A549 (cell line): ENCODE results near the gene GAS2L2. TPM values are rescaled to one million over a fixed set of nuclear protein-coding genes. Genes with fewer than 3 reads are reported as not detected.

Experiments
- ATAC-seq, 2 experiments: fragments of 200-7000 bp in 1 of 2; fragments of >200 bp in 1 of 2; cut with Nextera tagmentation in 1 of 2; cut with Tn5 transposase in 1 of 2; 3 replicates each; pipeline versions ENCODE4 v1.8.0 to v1.9.1; 2018 to 2020; ENCODE audit warnings: mild to moderate bottlenecking in 1 of 2, moderate library complexity in 1 of 2
- CTCF ChIA-PET: fragments of 300-600 bp; sonication (Branson Sonifier 250); formaldehyde crosslinking; extraction: SDS; loops from one replicate; lab custom pipeline; 2021; ENCODE audit warnings: antibody characterized with exemption, inconsistent platforms; lab: Yijun Ruan, JAX
- POLR2A ChIA-PET: fragments of 350-600 bp; formaldehyde crosslinking; extraction: SDS; loops from one replicate; lab custom pipeline; 2021; ENCODE audit warnings: antibody characterized with exemption, inconsistent platforms; lab: Yijun Ruan, JAX
- DNase-seq, 2 experiments: peaks; one replicate each; pipeline versions ENCODE4 v3.0.0 to v3.0.0-alpha.2; 2011 to 2016; ENCODE audit warnings: low read depth in 1 of 2, low spot score in 1 of 2
- FAIRE-seq: peaks from 2 replicates; lab custom pipeline; 2011; peaks lifted over from hg19 to GRCh38; lab: Jason Lieb, UNC
- H3K27ac ChIP-seq, 2 experiments: fragments of >200 bp; sonication (Bioruptor Twin); formaldehyde crosslinking; 3 replicates each; pipeline ENCODE4 v1.5.1; 2016 to 2017
- H3K4me1 ChIP-seq: fragments of >200 bp; sonication (Bioruptor Twin); formaldehyde crosslinking; 3 replicates; pipeline ENCODE4 v1.6.1; 2016
- H3K4me2 ChIP-seq: fragments of >200 bp; sonication (Bioruptor Twin); formaldehyde crosslinking; 3 replicates; pipeline ENCODE4 v1.6.1; 2016
- H3K4me3 ChIP-seq: fragments of >200 bp; sonication (Bioruptor Twin); formaldehyde crosslinking; 3 replicates; pipeline ENCODE4 v1.5.1; 2016
- H3K9me3 ChIP-seq: fragments of >200 bp; sonication (Bioruptor Twin); formaldehyde crosslinking; 3 replicates; pipeline ENCODE4 v1.6.1; 2016
- CBX2 ChIP-seq: fragments of 200-600 bp; sonication (generic); IDR thresholded peaks from 2 replicates; pipeline ENCODE4 v1.6.1; 2016; ENCODE audit warnings: low read depth, mild to moderate bottlenecking, borderline replicate concordance
- CHD2 ChIP-seq: fragments of 150-350 bp; IDR thresholded peaks from 2 replicates; pipeline ENCODE4 v1.6.1; 2014; ENCODE audit warnings: low read length; ENCODE audit not compliant: partially characterized antibody
- CHD4 ChIP-seq: fragments of 200-600 bp; sonication (generic); IDR thresholded peaks from 2 replicates; pipeline ENCODE4 v1.6.1; 2016; ENCODE audit warnings: antibody characterized with exemption, mild to moderate bottlenecking, borderline replicate concordance
- ESRRA ChIP-seq: fragments of 150-350 bp; IDR thresholded peaks from 2 replicates; pipeline ENCODE4 v1.6.1; 2014; ENCODE audit warnings: mild to moderate bottlenecking, low read length, borderline replicate concordance
- GATA3 ChIP-seq: IDR thresholded peaks from 2 replicates; pipeline ENCODE4 v1.6.1; 2012; ENCODE audit warnings: borderline replicate concordance
- KDM5A ChIP-seq: fragments of 200-600 bp; sonication (generic); IDR thresholded peaks from 2 replicates; pipeline ENCODE4 v1.6.1; 2016; ENCODE audit warnings: antibody characterized with exemption, mild to moderate bottlenecking
- MAFK ChIP-seq: fragments of 450-650 bp; IDR thresholded peaks from 2 replicates; pipeline ENCODE4 v1.6.1; 2014; ENCODE audit not compliant: partially characterized antibody
- NFE2L2 ChIP-seq: fragments of 150-350 bp; conservative IDR thresholded peaks from 2 replicates; pipeline ENCODE4 v1.6.1; 2014; ENCODE audit warnings: low read length
- NR3C1 ChIP-seq: fragments of >200 bp; sonication (Bioruptor Twin); formaldehyde crosslinking; IDR thresholded peaks from 3 replicates; pipeline ENCODE4 v1.6.1; 2017
- POLR2A ChIP-seq: IDR thresholded peaks from 2 replicates; pipeline ENCODE4 v1.6.1; 2012; ENCODE audit warnings: mild to moderate bottlenecking, low read length
- POLR2AphosphoS2 ChIP-seq: conservative IDR thresholded peaks from 2 replicates; pipeline ENCODE4 v1.6.1; 2012; ENCODE audit warnings: low read length, improper control_type of control experiment, inconsistent platforms
- RAD21 ChIP-seq, 2 experiments: fragments of >200 bp in 1 of 2; sonication (Bioruptor Twin) in 1 of 2; formaldehyde crosslinking in 1 of 2; IDR thresholded peaks in 1 of 2; conservative IDR thresholded peaks in 1 of 2; 2 replicates in 1 of 2; 3 replicates in 1 of 2; pipeline ENCODE4 v1.6.1; 2012 to 2018; ENCODE audit warnings: inconsistent platforms in 1 of 2
- TP53 ChIP-seq: fragments of 250-450 bp; sonication (Bioruptor Pico); IDR thresholded peaks from 2 replicates; pipeline ENCODE4 v1.5.0; 2021; ENCODE audit warnings: mild to moderate bottlenecking, moderate library complexity
- ZC3H11A ChIP-seq: fragments of 450-650 bp; IDR thresholded peaks from 2 replicates; pipeline ENCODE4 v1.6.1; 2014; ENCODE audit warnings: antibody characterized with exemption, mild to moderate bottlenecking
- WGBS: methylation state at CpG from one replicate; pipeline ENCODE4 v1.1.6; 2017; ENCODE audit errors: missing lambda C conversion rate; 5-methylcytosine and 5-hydroxymethylcytosine counted together
- polyA plus RNA-seq, 4 experiments: library from polyadenylated mRNA; depleted of rRNA in 3 of 4; stranded (reverse); fragments of >200 nt; fragmentation: RNase III in 1 of 4; extraction: RNeasy Plus Mini Kit Qiagen cat#74134 plus additional on column Dnase treatment in 1 of 4; gene quantifications; 2 replicates in 3 of 4; 3 replicates in 1 of 4; pipeline ENCODE4 v1.2.3, GENCODE V29; 2011 to 2017
- TF ChIP-seq, protein P1 (sequence below): fragments of >200 bp; sonication (Bioruptor Twin); formaldehyde crosslinking; IDR thresholded peaks from 3 replicates; pipeline ENCODE4 v1.5.1; 2016
- TF ChIP-seq, protein P2 (sequence below): IDR thresholded peaks from 2 replicates; pipeline ENCODE4 v1.6.1; 2012
- TF ChIP-seq, protein P3 (sequence below): fragments of 250-450 bp; sonication (Bioruptor Pico); IDR thresholded peaks from 2 replicates; pipeline ENCODE4 v1.5.0; 2020; ENCODE audit warnings: low read depth, mild to moderate bottlenecking, moderate library complexity
- TF ChIP-seq, protein P4 (sequence below): fragments of >200 bp; sonication (Bioruptor Twin); formaldehyde crosslinking; IDR thresholded peaks from 2 replicates; pipeline ENCODE4 v1.6.1; 2016

GAS2L2 gene
- polyA plus RNA-seq, 2 of the 4 experiments (the other 2 are of a cell fraction), result 0.06 to 0.15 TPM

DNA sequence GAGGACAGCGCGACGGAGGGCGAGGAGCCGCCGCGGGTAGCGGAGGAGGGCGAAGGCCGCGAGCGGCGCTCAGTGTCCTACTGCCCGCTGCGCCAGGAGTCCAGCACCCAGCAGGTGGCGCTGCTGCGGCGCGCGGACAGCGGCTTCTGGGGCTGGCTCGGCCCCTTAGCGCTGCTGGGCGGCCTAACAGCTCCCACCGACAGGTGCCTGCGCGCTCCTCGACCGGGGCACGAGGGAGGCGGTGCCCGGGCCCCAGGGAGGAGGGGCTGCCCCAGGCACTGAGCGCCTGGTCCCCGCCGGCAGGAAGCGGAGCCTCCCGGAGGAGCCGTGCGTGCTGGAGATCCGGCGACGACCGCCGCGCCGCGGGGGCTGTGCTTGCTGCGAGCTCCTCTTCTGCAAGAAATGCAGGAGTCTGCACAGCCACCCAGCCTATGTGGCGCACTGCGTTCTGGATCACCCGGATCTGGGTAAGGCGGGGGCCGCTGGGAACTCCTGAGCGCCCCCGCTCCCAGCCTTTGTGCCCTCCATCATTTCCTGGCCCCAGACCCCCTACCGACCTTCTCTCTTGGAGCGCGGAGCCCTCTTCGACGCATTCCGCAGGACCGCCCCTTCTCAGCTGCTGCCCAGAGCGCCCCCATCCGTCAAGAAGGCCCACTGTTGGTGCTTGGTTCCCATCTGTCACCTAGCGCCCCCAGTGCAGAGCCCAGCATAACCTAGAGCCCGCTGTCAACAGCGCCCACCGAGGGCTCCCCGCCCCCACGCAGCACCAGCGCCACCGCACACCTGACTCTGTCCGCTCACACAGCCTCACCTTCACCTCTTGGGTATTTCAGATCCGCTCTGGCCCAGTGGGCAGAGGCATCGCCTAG lies 11.3 kb upstream of the GAS2L2 start (continued):
- TF ChIP-seq ESRRA (0 out of 2 replicates have a peak, but pooled peaks have one; percentile 46), CBX2 (no peak)

DNA sequence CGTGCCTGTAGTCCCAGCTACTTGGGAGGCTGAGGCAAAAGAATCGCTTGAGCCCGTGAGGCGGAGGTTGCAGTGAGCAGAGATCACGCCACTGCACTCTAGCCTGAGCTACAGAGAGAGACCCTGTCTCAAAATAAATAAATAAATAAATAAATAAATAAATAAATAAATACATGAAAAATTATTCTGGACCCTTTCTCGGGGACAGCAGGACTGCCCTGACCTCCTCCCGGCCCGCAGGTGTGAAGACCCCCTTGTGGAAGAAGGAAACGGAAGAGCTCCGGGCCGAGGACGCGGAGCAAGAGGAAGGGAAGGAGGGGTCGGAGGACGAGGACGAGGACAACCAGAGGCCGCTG lies 10.7 kb upstream of the GAS2L2 start:
- DNase-seq, result no peak
- ChIA-PET CTCF (interaction anchor here (0.5 to 43.9 kb wide), 73 partner anchors 8 to 1136 kb away, joined by 3 to 2039 read pairs (median 5); partner anchors contain the start of genes AP2B1, C17orf50, GAS2L2 and MMP28), POLR2A (interaction anchor here (0.5 to 5.8 kb wide), 12 partner anchors 14 to 195 kb away, joined by 3 to 156 read pairs (median 6); partner anchors contain the start of genes MMP28 and TAF15)
- peak overlapping the region; percentile 81 for H3K4me2 ChIP-seq
- no peaks in the 10 kb centered on the region for H3K4me1 ChIP-seq
- H3K4me3 ChIP-seq, result peak overlapping the region; percentile 65
- H3K9me3 ChIP-seq, result no peaks in the 10 kb centered on the region
- no peak for TF ChIP-seq GATA3
- TF ChIP-seq CHD2, result no peak
- peak; percentile 95 for TF ChIP-seq ZC3H11A
- no peak for TF ChIP-seq POLR2A
- no peak for ATAC-seq
- peak overlapping the region; percentile 82 to 87 for H3K27ac ChIP-seq
- FAIRE-seq, result no peak
- 31% methylated on average over 17 of the region's 17 CpGs for WGBS

DNA sequence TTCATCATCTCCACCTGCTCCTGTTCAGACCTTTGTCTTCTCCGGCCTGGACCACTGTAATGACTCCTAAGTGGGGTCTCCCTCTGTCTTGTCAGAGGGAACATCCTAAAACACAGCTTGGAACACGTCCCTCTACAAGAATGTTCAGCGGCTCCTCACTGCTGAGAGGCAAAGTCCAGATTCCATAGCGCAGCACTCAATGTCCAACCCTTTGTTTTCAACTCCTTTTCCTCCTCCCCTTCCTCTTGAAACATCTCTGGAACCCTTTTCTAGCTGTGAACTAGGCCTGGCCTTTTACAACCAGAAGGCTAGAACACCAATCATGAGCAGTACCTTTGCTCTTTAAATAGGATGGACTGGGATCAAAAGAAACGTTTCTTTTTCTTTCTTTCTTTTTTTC lies 8.6 kb upstream of the GAS2L2 start:
- Histone ChIP-seq H3K4me1 (no peaks in the 10 kb centered on the region), H3K27ac (no peak overlapping the region), H3K9me3 (no peaks in the 10 kb centered on the region), H3K4me3 (no peak overlapping the region), H3K4me2 (no peak overlapping the region)
- DNase-seq, result no peak
- POLR2A ChIA-PET, result interaction anchor here (5.8 kb wide), 1 partner anchor 48 kb away, joined by 156 read pairs; the partner anchor contains the start of gene TAF15
- 68% methylated on average over 5 of the region's 5 CpGs for WGBS
- CTCF ChIA-PET, result interaction anchor here (0.6 to 43.9 kb wide), 7 partner anchors 6 to 355 kb away, joined by 3 to 2039 read pairs (median 3); partner anchors contain the start of genes C17orf50, GAS2L2, MMP28 and TAF15
- ATAC-seq, result no peak
- no peak for FAIRE-seq
- TF ChIP-seq CHD4, result no peak
- TF ChIP-seq KDM5A, result no peak
- TF ChIP-seq RAD21 (conservative IDR thresholded peaks at IDR 0.05 in 1 of 2, IDR thresholded peaks at IDR 0.05 in 1 of 2), result no peak
- TF ChIP-seq, protein P1, sequence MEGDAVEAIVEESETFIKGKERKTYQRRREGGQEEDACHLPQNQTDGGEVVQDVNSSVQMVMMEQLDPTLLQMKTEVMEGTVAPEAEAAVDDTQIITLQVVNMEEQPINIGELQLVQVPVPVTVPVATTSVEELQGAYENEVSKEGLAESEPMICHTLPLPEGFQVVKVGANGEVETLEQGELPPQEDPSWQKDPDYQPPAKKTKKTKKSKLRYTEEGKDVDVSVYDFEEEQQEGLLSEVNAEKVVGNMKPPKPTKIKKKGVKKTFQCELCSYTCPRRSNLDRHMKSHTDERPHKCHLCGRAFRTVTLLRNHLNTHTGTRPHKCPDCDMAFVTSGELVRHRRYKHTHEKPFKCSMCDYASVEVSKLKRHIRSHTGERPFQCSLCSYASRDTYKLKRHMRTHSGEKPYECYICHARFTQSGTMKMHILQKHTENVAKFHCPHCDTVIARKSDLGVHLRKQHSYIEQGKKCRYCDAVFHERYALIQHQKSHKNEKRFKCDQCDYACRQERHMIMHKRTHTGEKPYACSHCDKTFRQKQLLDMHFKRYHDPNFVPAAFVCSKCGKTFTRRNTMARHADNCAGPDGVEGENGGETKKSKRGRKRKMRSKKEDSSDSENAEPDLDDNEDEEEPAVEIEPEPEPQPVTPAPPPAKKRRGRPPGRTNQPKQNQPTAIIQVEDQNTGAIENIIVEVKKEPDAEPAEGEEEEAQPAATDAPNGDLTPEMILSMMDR, result no peak
- TF ChIP-seq ZC3H11A, result no peak
- TF ChIP-seq, protein P2, sequence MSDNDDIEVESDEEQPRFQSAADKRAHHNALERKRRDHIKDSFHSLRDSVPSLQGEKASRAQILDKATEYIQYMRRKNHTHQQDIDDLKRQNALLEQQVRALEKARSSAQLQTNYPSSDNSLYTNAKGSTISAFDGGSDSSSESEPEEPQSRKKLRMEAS, result no peak
- TF ChIP-seq, protein P3, sequence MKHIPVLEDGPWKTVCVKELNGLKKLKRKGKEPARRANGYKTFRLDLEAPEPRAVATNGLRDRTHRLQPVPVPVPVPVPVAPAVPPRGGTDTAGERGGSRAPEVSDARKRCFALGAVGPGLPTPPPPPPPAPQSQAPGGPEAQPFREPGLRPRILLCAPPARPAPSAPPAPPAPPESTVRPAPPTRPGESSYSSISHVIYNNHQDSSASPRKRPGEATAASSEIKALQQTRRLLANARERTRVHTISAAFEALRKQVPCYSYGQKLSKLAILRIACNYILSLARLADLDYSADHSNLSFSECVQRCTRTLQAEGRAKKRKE (CRISPR knock-in tag), result no peak
- no peak for TF ChIP-seq TP53 (CRISPR knock-in tag)
- TF ChIP-seq, protein P4, sequence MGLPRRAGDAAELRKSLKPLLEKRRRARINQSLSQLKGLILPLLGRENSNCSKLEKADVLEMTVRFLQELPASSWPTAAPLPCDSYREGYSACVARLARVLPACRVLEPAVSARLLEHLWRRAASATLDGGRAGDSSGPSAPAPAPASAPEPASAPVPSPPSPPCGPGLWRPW, result no peak
- TF ChIP-seq CHD2, result no peak
- no peak for TF ChIP-seq POLR2AphosphoS2
- TF ChIP-seq NFE2L2, result no peak
- no peak for TF ChIP-seq CBX2
- no peak for TF ChIP-seq NR3C1
- no peak for TF ChIP-seq MAFK
